Measurements from ENCODE around the gene PSMD6. TPM values are rescaled to one million over a fixed set of nuclear protein-coding genes. Genes with fewer than 3 reads are reported as not detected.

PSMD6 gene
- total and polyA plus RNA-seq, 7 donors = 49.2 to 71.7 (median 61.9) TPM

GRCh38 chr3:64028754-64029153, 5.5 kb upstream of the PSMD6 start:
- 51 to 68% methylated on average over 3 of the region's 3 CpGs for WGBS, 2 donors
- Histone ChIP-seq H3K9me3 (no peaks in the 10 kb centered on the region), H3K27ac (no peak overlapping the region), H3K4me1 (peaks cover 0 to 32% (median 12%) of the 10 kb centered on the region in 4 donors), H3K27me3 (no peaks in the 10 kb centered on the region), H3K4me3 (no peak overlapping the region), H3K36me3 (no peaks in the 10 kb centered on the region)
- intact Hi-C loops (cut with DNase I) = no loop called here
- no peak for DNase-seq
- no peak for TF ChIP-seq CTCF (IDR thresholded peaks at IDR 0.05)

GRCh38 chr3:64027658-64028057, 4.4 kb upstream of the PSMD6 start:
- no peak overlapping the region for H3K27ac ChIP-seq
- H3K9me3 ChIP-seq = no peaks in the 10 kb centered on the region
- H3K4me1 ChIP-seq = peaks cover 0 to 28% (median 10%) of the 10 kb centered on the region in 4 donors
- no peaks in the 10 kb centered on the region for H3K27me3 ChIP-seq
- no peak overlapping the region for H3K4me3 ChIP-seq
- WGBS, 2 donors = 83 to 84% methylated on average over 8 of the region's 8 CpGs
- TF ChIP-seq POLR2AphosphoS5 (IDR thresholded peaks at IDR 0.05) = no peak
- TF ChIP-seq POLR2A (IDR thresholded peaks at IDR 0.05) = no peak
- TF ChIP-seq CTCF (IDR thresholded peaks at IDR 0.05) = no peak
- no peak for TF ChIP-seq EP300 (IDR thresholded peaks at IDR 0.05)
- intact Hi-C loops (cut with DNase I) = no loop called here
- DNase-seq = no peak
- H3K36me3 ChIP-seq = no peaks in the 10 kb centered on the region

- Histone ChIP-seq H3K4me3 (no peak overlapping the region), H3K27me3 (no peaks in the 10 kb centered on the region), H3K4me1 (peaks cover 0 to 30% (median 22%) of the 10 kb centered on the region in 4 donors), H3K27ac (no peak overlapping the region), H3K36me3 (peaks cover 0 to under 1% (median 0%) of the 10 kb centered on the region in 4 donors), H3K9me3 (no peaks in the 10 kb centered on the region)
- WGBS, 2 donors = 69 to 78% methylated on average over 2 of the region's 2 CpGs
- intact Hi-C loops (cut with DNase I) = no loop called here
- no peak for DNase-seq
- TF ChIP-seq EP300 (IDR thresholded peaks at IDR 0.05) = no peak
- no peak for TF ChIP-seq POLR2AphosphoS5 (IDR thresholded peaks at IDR 0.05)
- TF ChIP-seq POLR2A (IDR thresholded peaks at IDR 0.05) = no peak
- TF ChIP-seq CTCF (IDR thresholded peaks at IDR 0.05) = no peak
These were observed 3.1 kb upstream of the PSMD6 start for GRCh38 chr3:64026346-64026745.

GRCh38 chr3:64023861-64024223, 548 bp upstream of the PSMD6 start:
- Histone ChIP-seq H3K27me3 (no peaks in the 10 kb centered on the region), H3K9me3 (no peaks in the 10 kb centered on the region), H3K4me3 (peak overlapping the region; percentile 75 to 89 (median 84)), H3K27ac (peak overlapping the region; percentile 81 to 89 (median 86)), H3K36me3 (peaks cover under 1 to 24% (median 6%) of the 10 kb centered on the region in 4 donors), H3K4me1 (peaks cover 0 to 29% (median 17%) of the 10 kb centered on the region in 4 donors)
- no peak for DNase-seq
- WGBS, 2 donors = 46 to 73% methylated on average over 5 of the region's 5 CpGs
- TF ChIP-seq POLR2A (IDR thresholded peaks at IDR 0.05) (no peak), CTCF (IDR thresholded peaks at IDR 0.05) (no peak), EP300 (IDR thresholded peaks at IDR 0.05) (no peak), POLR2AphosphoS5 (IDR thresholded peaks at IDR 0.05) (no peak)
- intact Hi-C loops (cut with DNase I) = no loop called here
